ENCODE data around the gene CERCAM.
"Not testable (repeated sequence)": the region's sequence is repeated elsewhere in the genome, so short reads cannot be mapped to it uniquely, and the experiment has no call there.

CERCAM gene

GRCh38 chr9:128421482-128421996 is 882 bp downstream of the CERCAM start:
- DNase-seq: no peak

GRCh38 chr9:128422022-128422782 is 1.5 kb downstream of the CERCAM start:
- not testable (repeated sequence) for DNase-seq

- DNase-seq: no peak
Measured at GRCh38 chr9:128422783-128423150, 2.1 kb downstream of the CERCAM start.

GRCh38 chr9:128423356-128423755 is 2.7 kb downstream of the CERCAM start:
- not testable (repeated sequence) for DNase-seq

GRCh38 chr9:128424268-128424780 is 3.7 kb downstream of the CERCAM start:
- no peak for DNase-seq

- DNase-seq: no peak
Measured at GRCh38 chr9:128428644-128429512, 8.2 kb downstream of the CERCAM start.

GRCh38 chr9:128429513-128430086 is 8.9 kb downstream of the CERCAM start:
- no peak for DNase-seq

GRCh38 chr9:128431207-128431606 is 10.6 kb downstream of the CERCAM start:
- no peak for DNase-seq

GRCh38 chr9:128434340-128434739 is 13.7 kb downstream of the CERCAM start:
- no peak for DNase-seq

GRCh38 chr9:128435611-128436010 is 15.0 kb downstream of the CERCAM start:
- no peak for DNase-seq

- peak; percentile 71 for DNase-seq
Measured at GRCh38 chr9:128438343-128439109, 17.9 kb downstream of the CERCAM start.

GRCh38 chr9:128439273-128439672 is 18.6 kb downstream of the CERCAM start:
- no peak for DNase-seq

GRCh38 chr9:128442150-128442549 is 21.5 kb downstream of the CERCAM start:
- DNase-seq: no peak

- DNase-seq: not testable (repeated sequence)
Measured at GRCh38 chr9:128446505-128446904, 25.8 kb downstream of the CERCAM start.

GRCh38 chr9:128448746-128449145 is 28.1 kb downstream of the CERCAM start:
- no peak for DNase-seq

- no peak for DNase-seq
Measured at GRCh38 chr9:128454991-128455390, 34.3 kb downstream of the CERCAM start.

GRCh38 chr9:128455849-128456612 is 35.4 kb downstream of the CERCAM start, which contains the start of gene ODF2:
Gene ODF2 (plus strand): TSS chr9:128456006. CDS start chr9:128456092, 86 bp downstream.
- DNase-seq: peak; percentile 98

GRCh38 chr9:128456613-128457061 is 36.0 kb downstream of the CERCAM start:
- peak; percentile 48 for DNase-seq

GRCh38 chr9:128457207-128457606 is 36.5 kb downstream of the CERCAM start:
- no peak for DNase-seq

- no peak for DNase-seq
Measured at GRCh38 chr9:128459011-128459410, 38.4 kb downstream of the CERCAM start.

GRCh38 chr9:128469070-128469469 is 48.4 kb downstream of the CERCAM start:
- DNase-seq: no peak
